Inflammatory macrophage treated with lipopolysaccharide for 4 hours (primary cell): ENCODE measurements around the gene FOXO6.

Experiments
- DNase-seq: peaks from one replicate; pipeline ENCODE4 v3.0.0-alpha.2; 2020

Gene FOXO6

GRCh38 chr1:41428738-41429640 is 67.8 kb downstream of the FOXO6 start:
- no peak for DNase-seq

GRCh38 chr1:41429641-41430035 is 68.4 kb downstream of the FOXO6 start:
- DNase-seq: peak; percentile 27

- DNase-seq: no peak
Measured at GRCh38 chr1:41430069-41430468, 68.8 kb downstream of the FOXO6 start.

- no peak for DNase-seq
Measured at GRCh38 chr1:41430582-41430981, 69.3 kb downstream of the FOXO6 start.

GRCh38 chr1:41431490-41432350 is 70.5 kb downstream of the FOXO6 start:
- DNase-seq: no peak
